Hepatocyte (in vitro differentiated cells): ENCODE measurements around the gene KPNA6.

Experiments used
- CTCF ChIP-seq: fragments of 200-600 bp; sonication (generic); IDR thresholded peaks from 2 replicates; pipeline ENCODE4 v1.5.1; 2016; ENCODE audit warnings: antibody characterized with exemption, mild to moderate bottlenecking; ENCODE audit not compliant: poor library complexity
- EZH2 ChIP-seq: fragments of 200-600 bp; sonication (generic); IDR thresholded peaks from 2 replicates; pipeline ENCODE4 v1.6.1; 2016; ENCODE audit warnings: antibody characterized with exemption, mild to moderate bottlenecking, borderline replicate concordance

DNA sequence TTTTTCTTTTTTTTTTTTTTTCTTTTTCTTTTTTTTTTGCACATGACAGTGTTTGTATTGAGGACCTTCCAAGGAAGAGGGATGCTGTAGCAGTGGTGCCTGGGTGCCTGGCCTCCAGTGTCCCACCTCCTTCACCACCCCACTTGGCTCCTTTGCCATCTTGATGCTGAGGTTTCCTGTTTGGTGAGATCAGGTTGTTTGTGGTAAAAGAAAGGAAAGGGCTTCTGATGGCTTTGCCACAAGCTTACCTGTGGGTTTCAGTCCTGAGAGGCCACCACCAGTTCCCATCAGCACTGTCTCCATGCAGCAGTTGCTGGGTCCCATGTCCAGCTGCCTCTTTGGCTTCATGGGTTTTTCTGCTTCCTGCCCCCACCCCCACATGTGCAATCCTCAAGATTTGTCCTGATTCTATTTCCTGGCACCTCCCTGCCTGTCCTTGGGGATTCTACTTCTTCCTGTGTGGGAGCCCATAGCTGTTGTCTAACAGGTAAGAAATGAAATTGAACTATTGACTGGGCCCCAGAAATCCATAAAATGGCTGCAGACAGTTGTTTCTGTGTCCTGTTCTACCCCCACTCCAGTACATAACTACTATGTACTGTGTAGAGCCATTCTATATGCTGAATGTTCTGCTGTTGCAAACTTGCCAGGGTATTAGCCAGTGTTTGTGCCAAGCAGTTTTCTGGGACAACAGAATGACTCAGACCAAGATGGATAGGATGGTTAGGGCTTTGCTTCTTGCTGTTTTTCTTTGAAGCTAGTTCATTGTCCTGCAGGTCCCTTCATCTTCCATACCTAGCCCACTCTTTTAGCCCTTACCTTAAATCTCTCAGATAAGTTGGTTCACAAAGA, 88.3 kb downstream of the KPNA6 start:
- TF ChIP-seq CTCF, result no peak
- no peak for TF ChIP-seq EZH2
